HG03175 (cell line): ENCODE data around the gene BBS9.

Experiments
- ATAC-seq: cut with Tn5 transposase; IDR thresholded peaks from one replicate; pipeline ENCODE4 v1.9.1; 2021; ENCODE audit warnings: mild to moderate bottlenecking, moderate library complexity; ENCODE audit not compliant: unreplicated experiment

Gene BBS9

DNA sequence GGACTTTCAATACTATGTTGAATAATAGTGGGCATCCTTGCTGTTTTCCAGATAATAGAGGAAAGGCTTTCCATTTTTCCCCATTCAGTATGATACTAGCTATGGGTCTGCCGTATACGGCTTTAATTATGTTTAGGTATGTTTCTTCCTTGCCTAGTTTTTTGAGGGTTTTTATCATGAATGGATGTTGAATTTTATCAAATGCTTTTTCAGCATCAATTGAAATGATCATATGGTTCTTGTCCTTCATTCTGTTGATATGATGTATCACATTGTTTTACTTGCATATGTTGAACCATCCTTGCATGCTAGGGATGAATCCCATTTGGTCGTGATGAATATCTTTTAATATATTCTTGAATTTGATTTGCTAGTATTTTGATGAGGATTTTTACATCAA is 11.0 kb upstream of the BBS9 start:
- ATAC-seq: no peak

DNA sequence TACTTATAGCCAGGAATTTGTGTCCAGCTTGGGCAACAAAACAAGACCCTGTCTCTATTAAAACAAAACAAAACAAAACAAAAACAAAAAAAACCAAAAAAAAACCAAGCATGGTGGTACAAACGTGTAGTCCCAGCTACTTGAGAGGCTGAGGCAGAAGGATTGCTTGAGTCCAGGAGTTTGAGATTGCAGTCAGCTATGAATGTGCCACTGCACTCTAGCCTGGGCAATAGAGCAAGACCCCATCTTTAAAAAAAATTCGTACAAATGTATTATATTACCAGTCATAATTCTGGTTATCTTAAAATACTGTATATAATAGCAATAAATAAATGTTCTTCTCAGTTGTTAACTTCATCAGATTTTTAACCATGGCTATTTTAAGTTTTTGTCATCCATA is 2.3 kb upstream of the BBS9 start:
- ATAC-seq: no peak

DNA sequence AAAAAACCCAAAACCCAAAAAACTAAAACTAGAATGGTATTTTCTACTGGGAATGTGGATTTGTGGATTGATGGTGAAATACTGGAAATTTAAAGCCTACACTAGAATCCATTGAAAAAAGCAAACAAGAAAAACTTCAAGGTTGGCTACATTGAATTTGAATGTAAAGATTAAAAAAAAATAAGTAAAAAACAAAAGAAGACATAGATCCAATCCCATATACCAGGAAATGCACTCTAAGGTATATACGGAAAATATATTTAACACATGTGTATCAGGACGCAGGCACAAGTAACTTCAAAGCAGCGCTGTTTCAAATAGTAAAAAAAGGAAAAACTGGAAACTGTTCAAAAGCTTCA is 754 bp upstream of the BBS9 start:
- ATAC-seq: no peak

DNA sequence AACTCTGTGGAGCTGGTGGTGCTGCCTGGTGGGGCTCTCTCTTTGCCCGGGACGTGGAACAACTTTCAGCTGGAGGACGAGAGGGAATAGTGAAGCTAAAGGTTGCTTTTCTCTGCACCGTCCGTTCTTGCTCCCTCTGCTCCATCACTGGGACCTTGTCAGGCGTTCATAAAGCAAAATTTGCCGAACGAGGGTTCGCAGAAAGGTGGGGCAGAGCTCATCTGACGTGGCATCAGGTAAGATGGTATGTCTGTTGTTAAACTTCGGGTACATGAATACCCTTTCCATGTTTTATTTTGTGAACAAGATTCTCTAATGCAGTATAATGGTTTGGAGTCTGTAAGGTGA is 416 bp downstream of the BBS9 start:
- ATAC-seq: no peak

DNA sequence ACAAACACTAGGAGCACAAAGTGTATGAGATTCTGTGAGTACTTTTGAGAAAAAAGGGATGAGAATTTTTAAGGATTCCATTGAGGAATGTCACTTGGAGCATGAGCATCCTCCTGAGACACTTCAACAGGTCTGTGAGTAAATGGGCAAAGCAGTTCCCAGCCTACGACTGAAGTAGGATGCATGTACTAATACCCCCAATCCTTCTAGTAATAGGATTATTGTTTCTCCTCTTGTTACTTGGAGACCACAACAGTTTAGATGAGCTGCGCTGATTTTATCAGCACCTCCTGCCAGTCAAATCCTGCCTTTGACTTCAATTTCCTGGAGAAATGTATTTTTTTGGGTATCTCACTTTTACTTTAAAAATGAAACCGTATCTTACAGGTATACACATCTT is 820 bp downstream of the BBS9 start:
- no peak for ATAC-seq

DNA sequence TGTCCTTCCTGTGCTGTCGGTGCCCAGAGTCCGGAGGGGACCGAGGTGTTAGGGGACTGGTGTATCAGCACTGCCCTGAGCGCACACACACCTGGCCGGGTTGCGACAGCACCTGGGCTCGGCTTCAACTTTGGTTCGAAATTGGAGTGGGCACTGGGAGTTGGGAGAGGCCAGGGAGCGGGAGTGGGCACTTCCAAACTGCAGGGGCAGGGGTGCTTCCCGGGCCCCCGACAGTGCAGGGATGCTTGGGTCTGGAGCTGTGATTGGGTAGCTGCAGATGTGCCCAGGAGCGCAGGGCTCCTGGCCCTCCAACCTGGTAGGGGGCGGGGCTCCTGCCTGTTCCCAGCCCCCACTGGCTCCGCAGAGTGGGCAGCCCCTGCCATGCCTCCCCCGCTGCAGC is 7.7 kb downstream of the BBS9 start:
- no peak for ATAC-seq

DNA sequence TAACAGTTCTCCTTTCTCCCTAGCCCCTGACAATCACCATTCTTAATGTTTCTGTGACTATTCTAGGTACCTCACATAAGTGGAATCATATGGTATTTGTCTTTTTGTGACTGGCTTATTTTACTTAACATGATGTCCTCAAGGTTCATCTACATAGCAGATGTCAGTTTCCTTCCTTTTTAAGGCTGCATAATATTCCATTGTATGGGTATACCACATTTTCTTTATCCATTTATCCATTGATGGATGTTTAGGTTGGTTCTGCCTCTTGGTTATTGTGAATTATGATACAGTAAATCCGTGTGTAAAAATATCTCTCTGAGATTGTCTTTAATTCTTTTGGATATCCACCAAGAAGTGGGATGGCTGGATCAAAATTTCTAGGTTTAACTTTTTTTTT is 13.2 kb downstream of the BBS9 start:
- no peak for ATAC-seq

DNA sequence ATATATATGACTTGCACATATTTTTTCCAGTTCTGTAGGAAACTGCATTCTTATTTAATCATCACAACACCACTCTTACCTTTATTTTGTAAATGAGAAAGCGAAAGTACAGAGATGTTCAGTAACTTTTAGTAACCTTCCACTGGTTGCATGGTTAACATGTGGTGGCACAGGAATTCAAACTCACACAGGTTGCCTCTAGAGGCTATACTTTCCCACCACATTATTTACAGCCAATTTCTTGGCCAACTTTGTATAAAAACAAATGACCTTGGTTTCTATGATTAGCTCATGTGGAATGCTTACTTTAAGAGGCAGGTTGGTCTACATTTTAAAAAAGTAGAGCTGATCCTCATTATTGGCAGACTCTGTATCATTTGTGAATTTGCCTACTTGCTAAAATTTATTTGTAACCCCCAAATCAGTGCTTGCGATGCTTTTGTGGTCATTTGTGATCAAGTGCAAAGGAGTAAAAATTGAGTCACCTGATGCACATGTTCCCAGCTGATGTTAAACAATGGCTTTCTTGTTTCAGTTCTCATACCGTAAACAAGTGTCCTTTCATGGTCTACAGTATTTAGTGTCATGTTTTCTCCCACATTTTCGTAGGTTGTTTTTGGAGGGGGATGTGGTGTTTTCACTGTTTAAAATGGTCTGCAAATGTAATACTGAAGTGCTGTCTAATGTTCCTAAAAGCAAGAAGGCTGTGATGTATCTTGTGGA is 14.8 kb downstream of the BBS9 start:
- no peak for ATAC-seq

DNA sequence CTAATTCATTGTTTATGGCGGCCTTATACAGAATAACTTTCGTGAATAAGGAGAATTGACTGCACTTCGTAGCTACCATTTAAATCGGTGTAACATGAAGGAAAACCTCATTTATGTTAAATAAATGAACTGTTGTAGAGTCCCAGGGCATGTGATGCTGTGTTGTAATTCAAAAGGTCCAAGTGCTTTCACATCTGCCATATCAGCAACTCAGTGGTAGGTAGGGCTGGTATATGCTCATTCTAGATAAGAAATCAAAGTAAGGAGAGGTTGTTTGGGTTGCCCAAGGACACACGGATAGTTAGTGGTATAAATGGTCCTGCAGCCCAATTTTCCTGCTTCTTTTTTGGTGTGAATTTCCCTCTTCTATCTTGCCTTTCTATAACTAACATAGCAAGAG is 15.8 kb downstream of the BBS9 start:
- no peak for ATAC-seq

DNA sequence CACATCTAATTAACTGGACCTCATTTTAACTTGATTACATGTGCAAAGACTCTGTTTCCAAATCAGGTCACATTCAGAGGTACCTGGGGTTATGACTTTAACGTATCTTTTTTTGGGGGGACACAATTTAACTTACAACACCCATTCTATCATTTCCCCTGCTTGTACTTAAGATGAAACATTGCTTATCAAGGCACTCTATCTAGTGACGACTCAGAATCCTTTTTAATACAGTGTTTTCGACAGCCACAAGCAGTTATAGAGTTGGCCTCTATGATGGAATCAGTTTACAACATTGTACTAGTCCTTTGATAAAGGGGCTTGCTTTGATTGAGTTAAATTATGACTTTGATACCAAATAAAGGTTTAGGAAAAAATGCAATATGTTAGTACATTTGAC is 22.7 kb downstream of the BBS9 start:
- no peak for ATAC-seq

DNA sequence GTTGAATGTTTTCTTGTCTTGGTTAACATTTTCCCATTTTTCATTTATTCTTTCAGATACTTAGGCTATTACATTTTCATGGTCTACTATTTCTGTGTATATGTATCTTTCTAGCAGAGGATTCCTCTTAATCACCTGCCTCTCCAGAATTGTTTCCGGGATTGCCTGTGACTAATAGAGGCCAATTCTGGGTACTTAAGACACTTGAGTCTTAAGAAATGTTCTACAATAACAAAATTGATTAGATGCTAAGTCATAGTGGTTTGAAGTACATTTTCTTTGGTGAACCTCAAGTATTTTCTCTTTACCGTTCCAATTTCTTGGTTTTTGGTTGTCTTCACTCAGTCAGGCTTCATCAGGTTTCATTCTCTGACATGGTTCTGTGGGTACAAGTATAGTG is 26.4 kb downstream of the BBS9 start:
- no peak for ATAC-seq

DNA sequence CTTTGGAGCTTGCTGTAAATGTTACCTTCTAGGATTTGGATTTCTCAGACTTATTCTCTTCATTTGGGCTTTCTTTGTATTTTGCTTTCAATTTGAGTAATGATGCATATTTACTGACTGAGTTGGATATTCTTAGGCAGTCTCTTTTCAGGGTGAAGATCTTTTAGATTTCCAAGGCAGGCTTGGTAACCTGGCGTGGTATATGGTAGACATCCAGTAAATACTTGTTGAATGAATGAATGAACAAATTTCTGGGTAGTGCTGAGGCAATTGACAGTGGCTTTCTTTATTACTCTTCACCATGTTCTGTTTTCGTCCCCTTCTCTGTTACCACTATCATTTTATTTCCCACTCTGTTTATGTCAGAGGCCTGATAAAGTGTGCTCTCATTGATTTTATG is 27.1 kb downstream of the BBS9 start:
- ATAC-seq: no peak

DNA sequence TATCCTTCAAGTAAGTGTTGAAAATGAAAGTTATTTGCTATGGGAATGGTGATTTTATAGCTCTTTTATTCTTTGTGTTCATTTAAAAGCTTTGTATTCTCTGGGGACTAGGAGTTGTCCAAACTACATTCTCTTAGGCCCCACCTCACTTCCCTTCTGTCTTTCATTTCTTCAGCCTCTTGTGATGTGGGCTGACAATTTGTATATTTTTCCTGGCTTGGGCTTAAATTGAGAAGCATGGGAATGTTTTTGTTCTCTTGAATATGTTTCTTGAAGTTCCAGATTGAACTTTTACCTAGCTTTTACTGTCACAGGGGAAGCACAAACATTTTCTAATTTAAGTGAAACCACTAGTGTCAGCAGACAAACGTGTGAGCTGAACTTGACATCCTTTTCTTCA is 27.9 kb downstream of the BBS9 start:
- ATAC-seq: no peak

DNA sequence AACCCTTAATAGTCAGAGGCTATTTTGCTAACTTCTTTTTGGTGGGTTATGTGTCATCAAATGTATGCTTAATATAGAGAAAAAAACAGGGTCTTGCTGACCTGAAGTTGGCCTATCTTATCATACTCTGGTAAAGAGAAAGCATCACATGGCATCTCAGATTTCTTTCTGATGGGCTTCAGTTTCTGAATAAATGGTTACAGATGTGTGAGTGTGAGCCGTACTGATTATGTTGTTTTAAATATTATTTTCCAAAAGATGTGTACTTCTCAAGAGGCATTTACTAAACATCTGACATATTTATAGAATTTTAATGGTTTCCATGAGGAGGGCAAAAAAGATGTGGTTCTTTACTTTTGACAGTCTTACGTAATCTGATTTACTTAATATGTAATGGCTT is 28.4 kb downstream of the BBS9 start:
- ATAC-seq: no peak

DNA sequence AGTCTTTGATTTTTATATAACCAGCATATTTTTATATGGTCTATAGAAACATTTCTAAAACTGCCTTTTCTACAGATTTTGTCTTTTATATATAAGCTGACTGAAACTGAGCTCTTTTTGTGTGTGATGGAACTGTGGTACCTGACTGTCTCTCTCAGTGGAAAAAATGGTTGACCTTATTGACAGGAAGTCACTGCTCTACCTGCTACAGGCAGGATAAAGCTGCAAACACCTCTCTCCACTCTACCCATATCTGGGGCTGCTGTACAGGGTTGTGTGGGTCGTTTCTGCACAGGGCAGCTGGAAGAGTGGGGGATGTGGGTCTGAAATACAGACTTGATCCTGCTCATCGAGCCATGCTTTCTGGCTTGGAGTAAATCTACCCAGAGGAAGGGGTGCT is 48.5 kb downstream of the BBS9 start:
- ATAC-seq: no peak

DNA sequence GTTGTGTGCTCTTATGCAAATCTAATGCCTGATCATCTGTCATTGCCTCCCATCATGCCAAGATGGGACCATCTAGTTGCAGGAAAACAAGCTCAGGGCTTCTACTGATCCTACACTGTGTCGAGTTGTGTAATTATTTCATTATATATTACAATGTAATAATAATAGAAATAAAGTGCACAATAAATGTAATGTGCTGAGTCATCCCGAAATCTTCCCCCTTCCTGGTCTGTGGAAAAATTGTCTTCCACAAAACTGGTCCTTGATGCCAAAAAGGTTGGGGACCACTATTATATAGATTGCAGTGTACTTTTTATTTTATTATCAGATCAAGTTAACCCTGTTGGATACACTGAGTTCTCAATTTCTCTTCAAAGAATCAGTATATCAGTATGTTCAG is 50.2 kb downstream of the BBS9 start:
- ATAC-seq: no peak

DNA sequence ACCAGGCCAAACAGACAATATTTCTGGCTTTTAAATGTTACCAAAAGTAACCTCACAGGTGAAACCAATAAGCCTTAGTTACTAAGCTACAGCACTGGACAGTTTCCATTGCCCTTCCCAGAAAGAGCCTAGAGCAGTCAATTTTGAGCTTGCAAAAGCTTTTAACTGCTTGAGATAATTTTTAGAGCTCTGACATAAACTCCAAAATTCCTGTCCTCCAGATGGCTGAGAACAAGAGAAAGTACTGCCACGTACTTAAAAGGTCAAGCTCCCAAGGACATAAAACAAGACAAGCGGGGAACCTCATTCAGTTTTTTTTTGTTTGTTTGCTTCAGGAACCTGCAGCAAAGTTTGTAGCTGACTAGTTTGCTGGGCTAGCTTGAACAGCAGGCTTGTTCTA is 54.1 kb downstream of the BBS9 start:
- no peak for ATAC-seq

DNA sequence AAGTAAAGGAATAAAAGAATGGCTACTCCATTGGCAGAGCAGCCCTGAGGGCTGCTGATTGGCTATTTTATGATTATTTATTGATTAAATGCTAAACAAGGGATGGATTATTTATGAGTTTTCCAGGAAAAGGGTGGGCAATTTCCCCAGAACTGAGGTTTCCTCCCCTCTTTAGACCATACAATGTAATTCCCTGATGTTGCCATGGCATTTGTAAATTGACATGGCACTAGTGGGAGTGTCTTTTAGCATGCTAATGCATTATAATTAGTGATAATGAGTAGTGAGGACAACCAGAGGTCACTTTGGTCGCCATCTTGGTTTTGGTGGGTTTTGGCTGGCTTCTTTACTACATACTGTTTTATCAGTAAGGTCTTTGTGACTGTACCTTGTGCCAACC is 55.5 kb downstream of the BBS9 start:
- no peak for ATAC-seq

DNA sequence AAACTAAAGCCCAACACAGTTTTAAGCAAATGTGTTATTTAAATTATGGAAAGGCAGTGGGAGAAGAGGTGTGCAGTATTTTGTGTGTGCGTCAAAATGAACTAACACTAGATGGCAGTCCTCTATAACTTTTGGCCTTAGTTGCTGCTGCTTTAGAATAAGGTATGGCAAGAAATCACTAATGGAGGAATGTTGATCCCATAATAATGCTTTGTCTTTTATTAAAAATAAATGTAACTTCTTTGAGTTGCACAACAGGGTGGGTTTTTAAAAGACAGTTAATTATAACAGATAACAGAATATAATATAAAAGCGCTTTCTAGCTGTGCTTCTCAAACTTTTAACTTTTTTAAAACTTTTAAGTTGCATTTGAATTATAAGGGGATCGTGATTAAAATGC is 56.4 kb downstream of the BBS9 start:
- peak; percentile 71 for ATAC-seq

DNA sequence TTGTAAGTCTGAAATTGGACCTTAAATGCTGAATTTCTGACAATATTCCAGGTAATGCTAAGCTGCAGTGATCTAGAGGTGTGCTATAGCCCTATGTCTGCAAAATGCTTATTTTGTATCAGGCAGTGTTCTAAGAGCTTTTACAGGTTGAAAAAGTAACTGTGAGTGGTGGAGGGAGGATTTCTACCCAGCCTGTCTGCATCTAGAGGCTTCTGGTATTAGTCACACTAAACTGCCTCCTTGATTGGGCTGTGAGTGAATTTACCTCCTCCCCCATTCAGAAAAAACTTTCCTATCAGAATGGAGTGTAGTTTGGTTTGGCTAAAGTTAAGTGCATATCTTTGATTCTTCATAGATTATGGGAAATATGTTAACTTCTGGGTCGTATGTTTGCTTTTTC is 56.8 kb downstream of the BBS9 start:
- ATAC-seq: no peak

DNA sequence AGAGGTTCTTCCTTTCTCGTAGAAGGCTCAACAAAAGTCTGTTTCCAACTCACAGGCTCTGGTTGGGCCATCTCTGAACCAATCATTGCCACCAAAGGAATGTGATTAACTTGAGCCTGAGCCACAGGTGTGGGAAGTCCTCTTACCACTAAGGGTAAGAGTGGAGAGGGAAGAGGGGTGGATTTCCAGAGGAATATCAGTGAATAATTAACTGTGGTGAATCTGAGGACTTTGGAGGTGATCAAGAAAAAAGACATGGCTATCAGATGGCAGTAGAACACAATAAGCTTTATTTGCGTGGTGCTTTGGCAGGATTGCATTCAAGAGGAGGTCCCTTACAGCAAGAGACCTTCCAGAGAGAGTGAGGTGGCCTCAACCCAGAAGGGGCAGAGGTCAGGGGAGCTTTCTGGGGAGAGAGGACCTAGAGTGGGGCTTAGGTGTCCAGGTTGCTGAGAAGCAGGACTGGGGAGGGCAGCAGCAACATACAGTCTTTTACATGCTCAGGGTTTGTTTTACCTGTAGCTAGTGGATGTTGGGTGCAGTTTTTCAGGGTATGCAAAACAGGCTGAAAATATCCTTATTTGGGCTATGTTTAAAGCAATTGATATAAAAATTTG is 61.4 kb downstream of the BBS9 start:
- ATAC-seq: no peak

DNA sequence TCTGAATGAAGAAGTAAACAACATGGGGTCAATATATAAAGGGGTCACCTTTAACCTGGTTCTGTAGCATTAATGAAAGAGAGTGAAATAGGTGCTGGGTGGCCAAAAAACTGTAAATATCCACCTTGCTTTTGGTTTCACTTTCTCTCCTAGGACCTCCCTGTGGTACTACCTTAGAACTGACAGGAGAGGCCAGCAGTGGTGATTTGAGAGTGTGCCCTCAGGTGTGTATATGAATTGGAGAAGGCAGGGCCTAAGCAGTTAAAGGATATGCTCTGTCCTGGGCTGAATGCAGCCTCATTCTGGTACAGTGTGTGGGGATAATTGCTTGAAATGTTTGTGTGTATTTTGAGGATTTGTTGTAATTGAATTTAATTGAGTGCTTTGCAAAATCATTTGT is 62.0 kb downstream of the BBS9 start:
- peak; percentile 84 for ATAC-seq

DNA sequence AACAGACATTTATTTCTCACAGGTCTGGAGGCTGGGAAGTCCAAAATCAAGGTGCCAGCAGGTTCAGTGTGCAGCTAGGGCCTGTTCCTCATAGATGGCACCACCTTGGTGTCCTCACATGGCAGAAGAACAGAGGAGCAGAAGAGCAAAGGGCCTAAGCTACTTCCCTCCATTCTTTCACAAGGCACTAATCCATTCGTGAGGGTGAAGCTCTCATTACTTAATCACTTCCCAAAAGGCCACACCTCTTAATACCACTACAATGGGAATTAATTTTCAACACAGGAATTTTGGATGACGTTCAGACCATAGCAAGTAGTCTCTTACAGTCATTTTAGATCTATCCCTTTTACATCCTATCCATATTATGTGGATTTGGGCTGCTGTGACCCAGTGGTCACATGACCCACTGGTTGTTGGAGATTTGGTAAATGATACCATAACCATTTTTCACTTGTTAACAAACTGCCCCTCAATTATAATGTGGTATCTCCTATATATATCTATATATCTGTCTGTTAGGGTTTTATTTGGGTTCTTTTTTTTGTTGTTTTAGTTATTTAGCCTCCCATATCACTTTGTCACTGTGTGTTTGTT is 63.4 kb downstream of the BBS9 start:
- no peak for ATAC-seq
